Measurements from ENCODE around the gene SMARCA2.

Gene SMARCA2

DNA sequence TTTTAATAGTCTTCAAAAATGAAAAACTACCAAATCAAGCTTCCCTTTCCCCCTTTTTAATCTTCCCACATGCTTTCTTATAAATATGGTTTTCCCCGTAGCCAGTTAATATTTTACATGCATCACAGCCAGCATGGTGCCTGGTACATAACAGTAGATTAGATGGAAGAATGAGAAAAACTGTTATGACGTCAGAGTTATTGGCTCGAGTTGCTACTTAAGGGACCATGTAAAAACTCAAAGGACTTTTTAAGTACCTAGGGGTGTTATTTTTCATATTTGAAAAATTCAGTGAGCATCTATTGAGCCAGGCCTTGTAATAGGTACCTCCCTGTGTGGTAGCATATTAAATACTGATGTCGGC lies 176.4 kb downstream of the SMARCA2 start:
- Histone ChIP-seq H3K27ac (ENCODE audit: insufficient read depth in 1 of 2, low read depth in 1 of 2, low read length in 2 of 2, poor library complexity in 1 of 2, severe bottlenecking in 2 of 2) (no peak overlapping the region), H3K27me3 (replicated peaks in 2 of 5; ENCODE audit: control insufficient read depth in 4 of 5, insufficient read depth in 5 of 5, low read length in 4 of 5) (no peaks in the 10 kb centered on the region), H3K36me3 (ENCODE audit: control insufficient read depth in 4 of 4, insufficient read depth in 4 of 4, low read length in 3 of 4) (peaks cover 22 to 88% (median 49%) of the 10 kb centered on the region in 4 experiments), H3K4me3 (ENCODE audit: control insufficient read depth in 1 of 7, extremely low read depth in 1 of 7, insufficient read depth in 4 of 7, low read depth in 2 of 7, low read length in 6 of 7) (no peak overlapping the region), H3K4me1 (ENCODE audit: control extremely low read depth in 1 of 4, control insufficient read depth in 4 of 4, insufficient read depth in 4 of 4, low read length in 3 of 4) (no peaks in the 10 kb centered on the region), H3K9me3 (ENCODE audit: control extremely low read depth in 1 of 5, control insufficient read depth in 4 of 5, insufficient read depth in 2 of 5, low read depth in 1 of 5, low read length in 4 of 5) (no peaks in the 10 kb centered on the region)
- CTCF ChIA-PET = interaction anchor here (3.0 kb wide), 1 partner anchor 10 kb away, joined by 10 read pairs; no protein-coding TSS in a partner anchor
- 92% methylated on average over 3 of the region's 4 CpGs for WGBS (ENCODE audit: insufficient coverage)
- POLR2A ChIA-PET = no interaction called here
- no peak for DNase-seq

DNA sequence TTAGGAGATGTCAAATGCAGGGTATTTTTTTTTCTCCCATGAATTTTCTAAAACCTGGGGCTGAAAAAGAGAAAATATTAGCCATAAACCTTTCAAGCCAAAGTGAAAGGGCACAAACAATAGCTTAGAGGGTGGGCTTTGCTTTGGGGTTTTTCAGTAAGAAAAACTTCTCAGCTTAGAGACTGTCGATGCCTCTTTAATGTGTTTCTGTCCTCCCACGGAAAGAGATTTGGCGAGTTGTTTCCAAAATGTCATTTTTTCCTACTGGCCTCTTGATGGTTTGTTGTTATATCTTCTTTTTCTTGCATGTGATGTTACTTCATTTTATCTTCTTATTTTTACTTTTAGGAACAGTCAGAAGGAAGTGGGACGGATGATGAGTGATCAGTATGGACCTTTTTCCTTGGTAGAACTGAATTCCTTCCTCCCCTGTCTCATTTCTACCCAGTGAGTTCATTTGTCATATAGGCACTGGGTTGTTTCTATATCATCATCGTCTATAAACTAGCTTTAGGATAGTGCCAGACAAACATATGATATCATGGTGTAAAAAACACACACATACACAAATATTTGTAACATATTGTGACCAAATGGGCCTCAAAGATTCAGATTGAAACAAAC lies 177.3 kb downstream of the SMARCA2 start:
- POLR2A ChIA-PET = no interaction called here
- CTCF ChIA-PET = interaction anchor here (1.3 to 3.0 kb wide), 2 partner anchors 11 to 45 kb away, joined by 3 to 10 read pairs; no protein-coding TSS in a partner anchor
- H3K36me3 ChIP-seq (ENCODE audit: control insufficient read depth in 4 of 4, insufficient read depth in 4 of 4, low read length in 3 of 4) = peaks cover 15 to 82% (median 45%) of the 10 kb centered on the region in 4 experiments
- no peaks in the 10 kb centered on the region for H3K9me3 ChIP-seq (ENCODE audit: control extremely low read depth in 1 of 5, control insufficient read depth in 4 of 5, insufficient read depth in 2 of 5, low read depth in 1 of 5, low read length in 4 of 5)
- 100% methylated on average over 1 of the region's 5 CpGs for WGBS (ENCODE audit: insufficient coverage)
- no peaks in the 10 kb centered on the region for H3K27me3 ChIP-seq (replicated peaks in 2 of 5; ENCODE audit: control insufficient read depth in 4 of 5, insufficient read depth in 5 of 5, low read length in 4 of 5)
- DNase-seq = no peak
- H3K4me1 ChIP-seq (ENCODE audit: control extremely low read depth in 1 of 4, control insufficient read depth in 4 of 4, insufficient read depth in 4 of 4, low read length in 3 of 4) = no peaks in the 10 kb centered on the region
- H3K4me3 ChIP-seq (ENCODE audit: control insufficient read depth in 1 of 7, extremely low read depth in 1 of 7, insufficient read depth in 4 of 7, low read depth in 2 of 7, low read length in 6 of 7) = no peak overlapping the region
- H3K27ac ChIP-seq (ENCODE audit: insufficient read depth in 1 of 2, low read depth in 1 of 2, low read length in 2 of 2, poor library complexity in 1 of 2, severe bottlenecking in 2 of 2) = peak overlapping the region in 1 of 2 experiments; percentile 22

DNA sequence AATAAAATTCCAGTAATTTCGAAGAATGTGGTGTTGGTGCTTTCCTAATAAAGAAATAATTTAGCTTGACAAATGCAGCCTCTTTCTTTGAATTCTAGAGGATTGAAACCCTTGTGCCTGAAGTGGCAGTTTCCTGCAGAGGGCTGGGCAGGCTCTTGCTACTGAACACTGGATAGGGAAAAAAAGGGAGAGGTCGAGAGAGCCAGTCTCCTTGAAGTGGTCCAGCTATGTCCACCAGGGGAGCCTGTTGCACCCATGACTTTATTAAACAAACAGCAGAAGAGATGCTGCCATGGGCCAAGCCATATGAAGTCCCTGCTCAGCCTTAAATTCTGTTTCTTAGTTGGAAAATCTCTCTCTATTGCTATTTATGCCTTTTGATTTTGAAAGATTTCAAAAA lies 178.4 kb downstream of the SMARCA2 start:
- Histone ChIP-seq H3K27me3 (replicated peaks in 2 of 5; ENCODE audit: control insufficient read depth in 4 of 5, insufficient read depth in 5 of 5, low read length in 4 of 5) (no peaks in the 10 kb centered on the region), H3K36me3 (ENCODE audit: control insufficient read depth in 4 of 4, insufficient read depth in 4 of 4, low read length in 3 of 4) (peaks cover 18 to 82% (median 46%) of the 10 kb centered on the region in 4 experiments), H3K9me3 (ENCODE audit: control extremely low read depth in 1 of 5, control insufficient read depth in 4 of 5, insufficient read depth in 2 of 5, low read depth in 1 of 5, low read length in 4 of 5) (no peaks in the 10 kb centered on the region), H3K4me3 (ENCODE audit: control insufficient read depth in 1 of 7, extremely low read depth in 1 of 7, insufficient read depth in 4 of 7, low read depth in 2 of 7, low read length in 6 of 7) (no peak overlapping the region), H3K4me1 (ENCODE audit: control extremely low read depth in 1 of 4, control insufficient read depth in 4 of 4, insufficient read depth in 4 of 4, low read length in 3 of 4) (no peaks in the 10 kb centered on the region), H3K27ac (ENCODE audit: insufficient read depth in 1 of 2, low read depth in 1 of 2, low read length in 2 of 2, poor library complexity in 1 of 2, severe bottlenecking in 2 of 2) (no peak overlapping the region)
- 83% methylated on average over 1 of the region's 2 CpGs for WGBS (ENCODE audit: insufficient coverage)
- CTCF ChIA-PET = interaction anchor here (1.3 to 3.0 kb wide), 2 partner anchors 12 to 46 kb away, joined by 3 to 10 read pairs; no protein-coding TSS in a partner anchor
- DNase-seq = no peak
- POLR2A ChIA-PET = no interaction called here

DNA sequence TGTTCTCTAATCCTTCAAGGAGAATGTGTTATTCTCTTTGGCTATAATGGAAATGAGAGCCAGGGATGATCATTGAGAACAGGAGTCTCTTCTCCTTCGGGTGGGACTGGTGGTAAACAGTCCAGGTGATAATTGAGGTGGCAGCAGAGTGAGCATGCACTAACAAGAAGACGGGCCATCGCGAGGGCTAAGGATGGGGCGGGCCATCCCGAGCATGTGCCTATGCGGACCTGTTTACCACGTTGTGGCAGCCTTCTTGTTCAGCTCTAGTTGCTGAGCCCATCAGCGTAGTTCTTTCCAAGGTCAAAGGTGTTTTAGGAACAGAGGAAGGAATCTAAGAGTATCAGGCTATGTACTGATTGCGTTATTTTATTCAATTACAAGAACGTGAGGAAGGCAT lies 180.1 kb downstream of the SMARCA2 start:
- WGBS (ENCODE audit: insufficient coverage) = 91% methylated on average over 11 of the region's 11 CpGs
- H3K4me1 ChIP-seq (ENCODE audit: control extremely low read depth in 1 of 4, control insufficient read depth in 4 of 4, insufficient read depth in 4 of 4, low read length in 3 of 4) = no peaks in the 10 kb centered on the region
- peaks cover 0 to 8% (median 1%) of the 10 kb centered on the region in 5 experiments for H3K9me3 ChIP-seq (ENCODE audit: control extremely low read depth in 1 of 5, control insufficient read depth in 4 of 5, insufficient read depth in 2 of 5, low read depth in 1 of 5, low read length in 4 of 5)
- H3K27ac ChIP-seq (ENCODE audit: insufficient read depth in 1 of 2, low read depth in 1 of 2, low read length in 2 of 2, poor library complexity in 1 of 2, severe bottlenecking in 2 of 2) = no peak overlapping the region
- peaks cover 10 to 74% (median 34%) of the 10 kb centered on the region in 4 experiments for H3K36me3 ChIP-seq (ENCODE audit: control insufficient read depth in 4 of 4, insufficient read depth in 4 of 4, low read length in 3 of 4)
- ChIA-PET CTCF (no interaction called here), POLR2A (no interaction called here)
- H3K4me3 ChIP-seq (ENCODE audit: control insufficient read depth in 1 of 7, extremely low read depth in 1 of 7, insufficient read depth in 4 of 7, low read depth in 2 of 7, low read length in 6 of 7) = no peak overlapping the region
- DNase-seq = no peak
- H3K27me3 ChIP-seq (replicated peaks in 2 of 5; ENCODE audit: control insufficient read depth in 4 of 5, insufficient read depth in 5 of 5, low read length in 4 of 5) = no peaks in the 10 kb centered on the region

DNA sequence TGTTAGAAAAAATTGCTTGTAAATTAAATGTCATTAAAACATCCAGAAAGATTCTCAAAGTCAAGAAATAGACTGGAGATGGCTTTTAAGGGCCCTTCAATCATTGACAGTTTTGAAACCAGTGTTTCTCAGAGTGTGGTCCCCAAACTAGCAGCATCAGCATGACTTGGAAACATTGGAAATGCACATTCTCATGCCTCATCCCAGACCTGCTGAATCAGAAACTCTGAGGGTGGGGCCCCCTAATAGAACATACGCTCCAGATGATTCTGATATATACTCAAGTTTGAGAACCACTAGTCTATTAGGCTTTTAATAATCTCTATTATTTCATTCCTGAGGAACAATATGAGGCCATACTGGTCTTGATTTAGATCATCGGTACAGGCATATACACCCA lies 181.6 kb downstream of the SMARCA2 start:
- ChIA-PET POLR2A (no interaction called here), CTCF (no interaction called here)
- H3K4me1 ChIP-seq (ENCODE audit: control extremely low read depth in 1 of 4, control insufficient read depth in 4 of 4, insufficient read depth in 4 of 4, low read length in 3 of 4) = no peaks in the 10 kb centered on the region
- no peak for DNase-seq
- H3K36me3 ChIP-seq (ENCODE audit: control insufficient read depth in 4 of 4, insufficient read depth in 4 of 4, low read length in 3 of 4) = peaks cover 4 to 61% (median 23%) of the 10 kb centered on the region in 4 experiments
- no peak overlapping the region for H3K4me3 ChIP-seq (ENCODE audit: control insufficient read depth in 1 of 7, extremely low read depth in 1 of 7, insufficient read depth in 4 of 7, low read depth in 2 of 7, low read length in 6 of 7)
- peaks cover 0 to 14% (median 6%) of the 10 kb centered on the region in 5 experiments for H3K9me3 ChIP-seq (ENCODE audit: control extremely low read depth in 1 of 5, control insufficient read depth in 4 of 5, insufficient read depth in 2 of 5, low read depth in 1 of 5, low read length in 4 of 5)
- WGBS (ENCODE audit: insufficient coverage) = 100% methylated on average over 2 of the region's 2 CpGs
- no peaks in the 10 kb centered on the region for H3K27me3 ChIP-seq (replicated peaks in 2 of 5; ENCODE audit: control insufficient read depth in 4 of 5, insufficient read depth in 5 of 5, low read length in 4 of 5)
- no peak overlapping the region for H3K27ac ChIP-seq (ENCODE audit: insufficient read depth in 1 of 2, low read depth in 1 of 2, low read length in 2 of 2, poor library complexity in 1 of 2, severe bottlenecking in 2 of 2)

DNA sequence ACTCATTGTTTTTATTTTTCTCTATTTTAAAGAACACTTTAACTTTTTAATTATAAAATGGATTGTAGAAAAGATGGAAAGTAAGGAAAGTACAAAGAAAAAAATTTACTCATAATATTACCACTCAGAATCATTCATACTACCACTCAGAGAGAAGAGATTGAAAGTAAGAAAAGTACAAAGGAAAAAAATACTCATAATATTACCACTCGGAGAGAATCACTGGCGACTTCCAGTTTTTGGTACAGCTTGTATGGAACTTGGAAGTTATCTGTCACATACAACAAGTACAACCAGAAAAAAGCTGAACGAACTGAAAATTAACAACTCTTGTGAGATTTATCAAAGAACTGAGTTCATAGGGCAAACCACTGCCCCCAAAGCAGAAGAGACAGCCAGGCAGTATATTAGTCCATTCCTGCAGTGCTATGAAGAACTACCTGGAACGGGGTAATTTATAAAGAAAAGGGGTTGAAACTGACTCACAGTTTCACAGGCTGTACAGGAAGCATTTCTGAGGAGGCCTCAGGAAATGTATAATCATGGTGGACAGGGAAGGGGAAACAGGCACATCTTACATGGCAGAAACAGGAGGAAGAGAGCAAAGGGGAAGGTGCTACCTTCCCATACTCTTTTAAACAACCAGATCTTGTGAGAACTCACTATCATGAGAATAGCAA lies 183.9 kb downstream of the SMARCA2 start:
- no peaks in the 10 kb centered on the region for H3K4me1 ChIP-seq (ENCODE audit: control extremely low read depth in 1 of 4, control insufficient read depth in 4 of 4, insufficient read depth in 4 of 4, low read length in 3 of 4)
- no peak overlapping the region for H3K4me3 ChIP-seq (ENCODE audit: control insufficient read depth in 1 of 7, extremely low read depth in 1 of 7, insufficient read depth in 4 of 7, low read depth in 2 of 7, low read length in 6 of 7)
- H3K27ac ChIP-seq (ENCODE audit: insufficient read depth in 1 of 2, low read depth in 1 of 2, low read length in 2 of 2, poor library complexity in 1 of 2, severe bottlenecking in 2 of 2) = no peak overlapping the region
- H3K36me3 ChIP-seq (ENCODE audit: control insufficient read depth in 4 of 4, insufficient read depth in 4 of 4, low read length in 3 of 4) = peaks cover 4 to 39% (median 13%) of the 10 kb centered on the region in 4 experiments
- peaks cover 1 to 26% (median 6%) of the 10 kb centered on the region in 5 experiments for H3K9me3 ChIP-seq (ENCODE audit: control extremely low read depth in 1 of 5, control insufficient read depth in 4 of 5, insufficient read depth in 2 of 5, low read depth in 1 of 5, low read length in 4 of 5)
- ChIA-PET CTCF (no interaction called here), POLR2A (no interaction called here)
- no peak for DNase-seq
- H3K27me3 ChIP-seq (replicated peaks in 2 of 5; ENCODE audit: control insufficient read depth in 4 of 5, insufficient read depth in 5 of 5, low read length in 4 of 5) = no peaks in the 10 kb centered on the region
- WGBS (ENCODE audit: insufficient coverage) = 89% methylated on average over 2 of the region's 4 CpGs

DNA sequence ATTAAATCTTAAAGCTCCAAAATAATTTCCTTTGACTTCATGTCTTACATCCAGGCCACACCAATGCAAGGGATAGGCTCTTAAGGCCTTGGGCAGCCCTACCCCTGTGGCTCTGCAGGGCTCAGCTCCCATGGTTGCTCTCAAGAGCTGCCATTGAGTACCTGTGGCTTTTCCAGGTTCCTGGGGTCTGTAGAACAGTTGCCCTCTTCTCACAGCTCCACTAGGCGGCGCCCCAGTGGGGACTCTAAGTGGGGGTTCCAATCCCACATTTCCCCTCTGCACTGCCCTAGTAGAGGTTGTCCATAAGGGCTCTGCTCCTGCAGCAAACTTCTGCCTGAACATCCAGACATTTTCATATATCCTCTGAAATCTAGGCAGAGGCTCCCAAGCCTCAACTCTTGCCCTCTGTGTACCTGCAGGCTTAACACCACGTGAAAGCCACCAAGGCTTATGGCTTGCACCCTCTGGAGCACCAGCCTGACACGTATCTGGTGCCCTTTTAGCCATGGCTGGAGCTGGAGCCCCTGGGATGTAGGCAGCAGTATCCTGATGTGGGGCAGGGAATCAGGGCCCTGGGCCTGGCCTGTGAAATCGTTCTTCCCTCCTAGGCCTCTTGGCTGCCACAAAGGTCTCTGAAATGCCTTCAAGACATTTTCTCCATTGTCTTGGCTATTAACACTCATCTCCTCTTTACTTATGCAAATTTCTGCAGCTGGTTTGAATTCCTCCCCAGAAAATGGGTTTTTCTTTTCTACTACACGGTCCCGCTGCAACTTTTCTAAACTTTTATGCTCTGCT lies 185.1 kb downstream of the SMARCA2 start:
- H3K27me3 ChIP-seq (replicated peaks in 2 of 5; ENCODE audit: control insufficient read depth in 4 of 5, insufficient read depth in 5 of 5, low read length in 4 of 5) = no peaks in the 10 kb centered on the region
- peaks cover 2 to 31% (median 9%) of the 10 kb centered on the region in 4 experiments for H3K36me3 ChIP-seq (ENCODE audit: control insufficient read depth in 4 of 4, insufficient read depth in 4 of 4, low read length in 3 of 4)
- ChIA-PET POLR2A (no interaction called here), CTCF (no interaction called here)
- DNase-seq = no peak
- WGBS (ENCODE audit: insufficient coverage) = 87% methylated on average over 7 of the region's 7 CpGs
- no peak overlapping the region for H3K4me3 ChIP-seq (ENCODE audit: control insufficient read depth in 1 of 7, extremely low read depth in 1 of 7, insufficient read depth in 4 of 7, low read depth in 2 of 7, low read length in 6 of 7)
- peaks cover 1 to 26% (median 6%) of the 10 kb centered on the region in 5 experiments for H3K9me3 ChIP-seq (ENCODE audit: control extremely low read depth in 1 of 5, control insufficient read depth in 4 of 5, insufficient read depth in 2 of 5, low read depth in 1 of 5, low read length in 4 of 5)
- H3K4me1 ChIP-seq (ENCODE audit: control extremely low read depth in 1 of 4, control insufficient read depth in 4 of 4, insufficient read depth in 4 of 4, low read length in 3 of 4) = no peaks in the 10 kb centered on the region
- H3K27ac ChIP-seq (ENCODE audit: insufficient read depth in 1 of 2, low read depth in 1 of 2, low read length in 2 of 2, poor library complexity in 1 of 2, severe bottlenecking in 2 of 2) = no peak overlapping the region
